ENCODE data around the gene MINAR2.

Gene MINAR2

GRCh38 chr5:129781594-129781993 is 33.7 kb downstream of the MINAR2 start:
- TF ChIP-seq EGR1 (IDR thresholded peaks at IDR 0.05) (no peak), YY1 (IDR thresholded peaks at IDR 0.05; ENCODE audit: low read depth) (no peak), FOXM1 (IDR thresholded peaks at IDR 0.05; ENCODE audit: borderline replicate concordance, low read depth) (no peak), EP300 (IDR thresholded peaks at IDR 0.05; ENCODE audit: borderline replicate concordance) (no peak), USF1 (IDR thresholded peaks at IDR 0.05) (no peak), NFIC (IDR thresholded peaks at IDR 0.05) (no peak), TEAD4 (IDR thresholded peaks at IDR 0.05) (no peak)

GRCh38 chr5:129803403-129803802 is 55.5 kb downstream of the MINAR2 start:
- TF ChIP-seq YY1 (IDR thresholded peaks at IDR 0.05; ENCODE audit: low read depth) (no peak), TCF12 (IDR thresholded peaks at IDR 0.05; ENCODE audit: low read depth) (no peak), CEBPB (IDR thresholded peaks at IDR 0.05) (no peak), NFIC (IDR thresholded peaks at IDR 0.05) (no peak), TAF1 (IDR thresholded peaks at IDR 0.05; ENCODE audit: low read depth) (no peak), MAX (IDR thresholded peaks at IDR 0.05) (no peak), RAD21 (IDR thresholded peaks at IDR 0.05; ENCODE audit: low read depth) (no peak), USF1 (IDR thresholded peaks at IDR 0.05) (no peak), TEAD4 (IDR thresholded peaks at IDR 0.05) (no peak)

- TF ChIP-seq FOXM1 (IDR thresholded peaks at IDR 0.05; ENCODE audit: borderline replicate concordance, low read depth) (no peak), YY1 (IDR thresholded peaks at IDR 0.05; ENCODE audit: low read depth) (no peak), CREB1 (IDR thresholded peaks at IDR 0.05; ENCODE audit: low read depth) (no peak), USF1 (IDR thresholded peaks at IDR 0.05) (no peak), TAF1 (IDR thresholded peaks at IDR 0.05; ENCODE audit: low read depth) (no peak), NFIC (IDR thresholded peaks at IDR 0.05) (no peak), RAD21 (IDR thresholded peaks at IDR 0.05; ENCODE audit: low read depth) (no peak), TCF12 (IDR thresholded peaks at IDR 0.05; ENCODE audit: low read depth) (no peak), ZBTB7A (IDR thresholded peaks at IDR 0.05; ENCODE audit: low read depth) (no peak), REST (IDR thresholded peaks at IDR 0.05; ENCODE audit: low read depth) (no peak), MAX (IDR thresholded peaks at IDR 0.05) (no peak), EGR1 (IDR thresholded peaks at IDR 0.05) (no peak), CEBPB (IDR thresholded peaks at IDR 0.05) (no peak), TEAD4 (IDR thresholded peaks at IDR 0.05) (no peak), EP300 (IDR thresholded peaks at IDR 0.05; ENCODE audit: borderline replicate concordance) (no peak)
These were observed 56.8 kb downstream of the MINAR2 start for GRCh38 chr5:129804705-129805104.

GRCh38 chr5:129807162-129807814 is 59.4 kb downstream of the MINAR2 start:
- no peak for TF ChIP-seq TEAD4 (IDR thresholded peaks at IDR 0.05)
- TF ChIP-seq MAX (IDR thresholded peaks at IDR 0.05) = no peak
- no peak for TF ChIP-seq EGR1 (IDR thresholded peaks at IDR 0.05)
- no peak for TF ChIP-seq TAF1 (IDR thresholded peaks at IDR 0.05; ENCODE audit: low read depth)
- no peak for TF ChIP-seq USF1 (IDR thresholded peaks at IDR 0.05)
- TF ChIP-seq YY1 (IDR thresholded peaks at IDR 0.05; ENCODE audit: low read depth) = no peak
- TF ChIP-seq ZBTB7A (IDR thresholded peaks at IDR 0.05; ENCODE audit: low read depth) = no peak
- no peak for TF ChIP-seq FOXM1 (IDR thresholded peaks at IDR 0.05; ENCODE audit: borderline replicate concordance, low read depth)
- no peak for TF ChIP-seq REST (IDR thresholded peaks at IDR 0.05; ENCODE audit: low read depth)
- TF ChIP-seq TCF12 (IDR thresholded peaks at IDR 0.05; ENCODE audit: low read depth) = no peak
- TF ChIP-seq CEBPB (IDR thresholded peaks at IDR 0.05) = no peak
- no peak for TF ChIP-seq CREB1 (IDR thresholded peaks at IDR 0.05; ENCODE audit: low read depth)

Measured in Ishikawa (cell line).